Esophagus squamous epithelium (tissue), 4 donors: ENCODE measurements around the gene VWA8.

Experiments used
- POLR2A ChIP-seq, 4 donors: fragments of 450-650 bp; IDR thresholded peaks; one replicate each; pipeline ENCODE4 v1.6.1; 2017; ENCODE audit warnings: antibody characterized with exemption in 4 of 4, mild to moderate bottlenecking in 4 of 4, moderate library complexity in 3 of 4
- TF ChIP-seq, protein P1 (sequence below), 6 experiments: fragments of 450-650 bp in 4 of 6; fragments of 200-600 bp in 2 of 6; sonication (generic) in 2 of 6; IDR thresholded peaks; one replicate each; pipeline ENCODE4 v1.5.1; 2016 to 2019; ENCODE audit warnings: antibody characterized with exemption in 6 of 6, mild to moderate bottlenecking in 4 of 6, moderate library complexity in 4 of 6

DNA sequence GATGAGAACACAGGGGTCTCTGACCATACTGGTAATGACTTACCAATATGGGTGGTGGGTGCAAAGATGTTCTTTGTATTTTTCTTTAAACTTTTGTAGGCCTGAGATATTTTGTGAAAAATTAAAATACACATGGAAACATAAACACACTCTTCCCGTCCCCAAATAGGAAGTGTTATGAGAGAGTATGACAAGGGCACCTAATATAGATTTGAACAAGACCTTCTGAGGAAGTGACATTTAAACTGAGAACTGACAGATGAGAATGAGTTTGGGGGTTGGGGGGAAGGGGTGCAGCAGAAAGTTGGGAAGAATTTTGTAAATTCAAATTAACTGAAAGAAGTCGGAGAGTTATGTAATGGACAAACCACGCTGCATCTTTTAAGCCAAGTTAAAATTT, 279.3 kb downstream of the VWA8 start:
- TF ChIP-seq, protein P1, sequence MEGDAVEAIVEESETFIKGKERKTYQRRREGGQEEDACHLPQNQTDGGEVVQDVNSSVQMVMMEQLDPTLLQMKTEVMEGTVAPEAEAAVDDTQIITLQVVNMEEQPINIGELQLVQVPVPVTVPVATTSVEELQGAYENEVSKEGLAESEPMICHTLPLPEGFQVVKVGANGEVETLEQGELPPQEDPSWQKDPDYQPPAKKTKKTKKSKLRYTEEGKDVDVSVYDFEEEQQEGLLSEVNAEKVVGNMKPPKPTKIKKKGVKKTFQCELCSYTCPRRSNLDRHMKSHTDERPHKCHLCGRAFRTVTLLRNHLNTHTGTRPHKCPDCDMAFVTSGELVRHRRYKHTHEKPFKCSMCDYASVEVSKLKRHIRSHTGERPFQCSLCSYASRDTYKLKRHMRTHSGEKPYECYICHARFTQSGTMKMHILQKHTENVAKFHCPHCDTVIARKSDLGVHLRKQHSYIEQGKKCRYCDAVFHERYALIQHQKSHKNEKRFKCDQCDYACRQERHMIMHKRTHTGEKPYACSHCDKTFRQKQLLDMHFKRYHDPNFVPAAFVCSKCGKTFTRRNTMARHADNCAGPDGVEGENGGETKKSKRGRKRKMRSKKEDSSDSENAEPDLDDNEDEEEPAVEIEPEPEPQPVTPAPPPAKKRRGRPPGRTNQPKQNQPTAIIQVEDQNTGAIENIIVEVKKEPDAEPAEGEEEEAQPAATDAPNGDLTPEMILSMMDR (IDR thresholded peaks at IDR 0.05): no peak
- TF ChIP-seq POLR2A (IDR thresholded peaks at IDR 0.05): no peak
